Activated CD8-positive, alpha-beta T cell treated with anti-CD3 and anti-CD28 coated beads, Interleukin-2, amount 10 ng/mL, durations not matched to agents 7 days and 5 days (primary cell): ENCODE results near the gene KBTBD8. TPM values are rescaled to one million over a fixed set of nuclear protein-coding genes. Genes with fewer than 3 reads are reported as not detected.

Source experiments
- ATAC-seq: fragments of 150-1000 bp; cut with Tn5 transposase; one replicate; pipeline ENCODE4 v1.10.0; 2021; ENCODE audit warnings: moderate library complexity
- CTCF ChIA-PET: fragments of 350-600 bp; sonication (Branson Sonifier 250); formaldehyde crosslinking; loops from one replicate; lab custom pipeline; 2021; ENCODE audit warnings: antibody characterized with exemption; lab: Charles Lee
- POLR2A ChIA-PET: fragments of 350-600 bp; sonication (Branson Sonifier 250); formaldehyde crosslinking; loops from one replicate; lab custom pipeline; 2021; ENCODE audit warnings: antibody characterized with exemption; lab: Charles Lee
- DNase-seq: peaks from one replicate; pipeline ENCODE4 v3.0.0-alpha.2; 2020
- H3K27ac Mint-ChIP-seq: one replicate; pipeline ENCODE4 v1.8.0; 2021; ENCODE audit warnings: mild to moderate bottlenecking, mixed read lengths
- H3K27me3 Mint-ChIP-seq: one replicate; pipeline ENCODE4 v1.8.0; 2021; ENCODE audit warnings: low read depth, mixed read lengths
- H3K36me3 Mint-ChIP-seq: one replicate; pipeline ENCODE4 v1.8.0; 2021; ENCODE audit warnings: low read depth, mixed read lengths
- H3K4me1 Mint-ChIP-seq: one replicate; pipeline ENCODE4 v1.8.0; 2021; ENCODE audit warnings: low read depth, mixed read lengths
- H3K4me3 Mint-ChIP-seq: one replicate; pipeline ENCODE4 v1.8.0; 2021; ENCODE audit warnings: mild to moderate bottlenecking, mixed read lengths
- H3K9me3 Mint-ChIP-seq: one replicate; pipeline ENCODE4 v1.8.0; 2022; ENCODE audit warnings: mixed read lengths; ENCODE audit not compliant: insufficient read depth
- total RNA-seq, 2 experiments: library from RNA; stranded (reverse); gene quantifications; one replicate each; pipeline ENCODE4 v1.2.3, GENCODE V29; 2021

KBTBD8 gene
- total RNA-seq, 2 experiments from 2014 or later, result 10.8 to 12.9 TPM

DNA sequence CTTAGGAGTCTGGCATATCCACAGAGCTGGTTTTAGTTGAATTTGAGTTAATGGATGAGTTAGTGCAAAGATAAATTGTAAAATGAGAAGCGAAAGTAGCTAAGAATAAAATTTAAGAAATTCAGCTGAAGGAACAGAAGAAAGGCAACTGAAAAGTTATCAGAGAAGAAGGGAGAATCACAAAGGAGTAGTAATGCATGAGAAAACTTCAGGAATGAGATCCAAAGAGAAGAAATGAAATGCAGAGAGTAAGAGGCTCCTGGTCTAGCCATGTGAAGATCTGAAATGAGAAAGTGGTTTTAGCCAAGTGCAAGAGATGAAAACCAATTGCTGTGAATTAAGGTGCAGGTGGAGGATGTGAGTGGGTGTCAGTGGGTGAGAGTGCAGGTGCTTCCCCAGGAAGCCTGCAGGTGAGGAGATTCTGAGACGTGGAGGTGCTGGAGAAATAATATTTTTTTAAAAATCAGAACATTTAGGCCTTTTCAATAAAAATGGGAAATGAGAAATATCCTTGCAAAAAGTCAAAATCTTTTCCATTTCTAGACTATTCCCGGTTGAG is 18.5 kb downstream of the KBTBD8 start:
- H3K36me3 Mint-ChIP-seq, result peaks cover 6% of the 10 kb centered on the region
- DNase-seq (no peak), ATAC-seq (no peak)
- no peak overlapping the region for H3K4me3 Mint-ChIP-seq
- H3K27me3 Mint-ChIP-seq, result peaks cover 4% of the 10 kb centered on the region
- no peaks in the 10 kb centered on the region for H3K9me3 Mint-ChIP-seq
- no peak overlapping the region for H3K27ac Mint-ChIP-seq
- ChIA-PET CTCF (no interaction called here), POLR2A (no interaction called here)
- H3K4me1 Mint-ChIP-seq, result peaks cover 11% of the 10 kb centered on the region

DNA sequence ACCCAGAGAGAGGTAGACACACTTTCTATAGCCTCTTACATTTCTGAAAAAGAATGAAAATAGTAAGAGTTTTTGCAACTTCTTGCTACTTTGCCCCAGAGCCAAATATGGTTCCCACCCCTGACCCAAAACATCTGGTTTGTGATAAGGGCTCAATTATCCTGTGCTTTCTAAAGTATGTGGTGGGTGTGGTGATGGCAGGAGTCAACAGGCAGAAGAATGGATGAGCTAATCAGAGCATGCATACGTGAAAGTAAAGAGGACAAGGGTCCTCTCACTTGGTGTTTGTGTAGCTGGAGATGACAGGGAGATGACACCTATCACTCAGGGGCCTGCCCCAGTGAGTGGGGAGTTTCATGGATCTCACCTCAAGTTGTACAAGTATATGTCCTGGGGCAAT is 19.1 kb downstream of the KBTBD8 start:
- peaks cover under 1% of the 10 kb centered on the region for H3K36me3 Mint-ChIP-seq
- ChIA-PET POLR2A (no interaction called here), CTCF (no interaction called here)
- H3K4me1 Mint-ChIP-seq, result peaks cover 11% of the 10 kb centered on the region
- no peaks in the 10 kb centered on the region for H3K9me3 Mint-ChIP-seq
- DNase-seq (no peak), ATAC-seq (no peak)
- no peak overlapping the region for H3K27ac Mint-ChIP-seq
- H3K27me3 Mint-ChIP-seq, result peaks cover 4% of the 10 kb centered on the region
- H3K4me3 Mint-ChIP-seq, result no peak overlapping the region

DNA sequence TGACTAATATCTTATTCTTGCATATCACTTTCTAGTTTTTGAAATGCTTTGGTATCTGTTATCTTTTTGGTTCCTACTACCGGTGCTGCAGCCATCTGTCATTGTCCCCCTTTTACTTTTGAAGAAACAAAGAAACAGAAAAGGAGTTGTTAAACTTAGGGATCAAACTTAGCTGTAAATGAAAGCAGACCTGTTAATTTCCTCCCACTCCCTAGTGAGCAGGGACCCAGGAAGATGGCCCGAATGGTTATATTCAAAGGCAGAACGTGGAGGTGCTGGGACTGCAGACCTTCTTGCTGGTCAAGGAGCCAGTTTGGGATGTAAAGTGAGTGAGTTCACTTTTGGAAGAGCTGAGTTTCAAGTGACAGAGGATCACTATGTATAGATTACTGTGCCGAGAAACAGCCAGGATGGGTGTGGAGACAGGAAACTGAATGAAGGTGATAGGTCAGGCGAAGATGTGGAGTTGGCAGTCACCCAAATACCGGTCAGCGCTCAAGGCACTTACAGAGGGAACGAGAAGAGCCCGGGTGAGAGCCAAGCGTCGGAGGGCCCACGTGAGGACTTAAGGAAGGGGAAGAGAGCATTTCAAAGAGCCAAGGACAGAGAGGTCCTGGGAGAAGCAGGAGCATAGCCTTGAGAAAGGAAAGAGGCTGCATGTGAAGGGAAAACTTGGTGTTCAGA is 20.1 kb downstream of the KBTBD8 start:
- no peak overlapping the region for H3K27ac Mint-ChIP-seq
- no peak overlapping the region for H3K4me3 Mint-ChIP-seq
- peaks cover 11% of the 10 kb centered on the region for H3K4me1 Mint-ChIP-seq
- DNase-seq (no peak), ATAC-seq (no peak)
- ChIA-PET POLR2A (interaction anchor here (0.6 kb wide), 1 partner anchor 710 kb away, joined by 3 read pairs; no protein-coding TSS in a partner anchor), CTCF (no interaction called here)
- peaks cover 8% of the 10 kb centered on the region for H3K27me3 Mint-ChIP-seq
- H3K9me3 Mint-ChIP-seq, result no peaks in the 10 kb centered on the region
- no peaks in the 10 kb centered on the region for H3K36me3 Mint-ChIP-seq

DNA sequence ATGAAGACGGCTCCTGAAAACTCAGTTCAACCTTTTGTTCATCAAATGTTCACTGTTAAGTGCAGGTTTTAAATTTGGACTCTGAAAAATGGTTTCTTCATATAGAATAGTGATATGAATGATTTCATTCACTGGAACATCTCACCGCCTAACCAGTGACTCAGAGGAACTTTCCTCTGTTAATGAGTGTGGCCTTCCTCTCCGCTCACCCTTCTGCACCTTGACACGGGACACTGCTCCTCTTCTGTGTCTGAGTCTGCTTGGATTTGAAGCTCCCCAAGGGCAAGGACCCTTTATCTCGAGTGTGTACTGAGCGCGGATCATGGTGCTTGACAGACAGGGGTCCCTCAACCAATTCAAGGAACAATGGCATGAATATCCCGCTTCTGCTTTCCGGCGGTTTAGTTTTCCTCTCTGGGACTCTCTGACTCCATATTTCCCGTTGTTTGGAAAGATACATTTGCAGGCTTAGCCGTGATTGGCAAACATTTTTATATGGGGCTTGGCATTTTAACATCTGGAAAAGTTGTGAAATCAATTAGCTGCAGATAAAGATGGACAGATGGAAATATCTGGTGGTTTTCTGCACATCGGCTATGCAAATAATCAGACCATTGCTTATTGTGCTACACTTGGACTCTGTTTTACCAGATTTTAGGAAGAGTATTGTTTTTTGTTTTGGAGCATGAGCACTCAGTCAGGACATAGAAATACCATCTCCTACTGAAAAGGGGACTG is 20.9 kb downstream of the KBTBD8 start:
- H3K27me3 Mint-ChIP-seq, result peaks cover 8% of the 10 kb centered on the region
- POLR2A ChIA-PET, result no interaction called here
- H3K4me1 Mint-ChIP-seq, result peaks cover 11% of the 10 kb centered on the region
- CTCF ChIA-PET, result no interaction called here
- no peaks in the 10 kb centered on the region for H3K36me3 Mint-ChIP-seq
- no peak overlapping the region for H3K27ac Mint-ChIP-seq
- H3K4me3 Mint-ChIP-seq, result no peak overlapping the region
- no peak for ATAC-seq
- no peak for DNase-seq
- no peaks in the 10 kb centered on the region for H3K9me3 Mint-ChIP-seq

DNA sequence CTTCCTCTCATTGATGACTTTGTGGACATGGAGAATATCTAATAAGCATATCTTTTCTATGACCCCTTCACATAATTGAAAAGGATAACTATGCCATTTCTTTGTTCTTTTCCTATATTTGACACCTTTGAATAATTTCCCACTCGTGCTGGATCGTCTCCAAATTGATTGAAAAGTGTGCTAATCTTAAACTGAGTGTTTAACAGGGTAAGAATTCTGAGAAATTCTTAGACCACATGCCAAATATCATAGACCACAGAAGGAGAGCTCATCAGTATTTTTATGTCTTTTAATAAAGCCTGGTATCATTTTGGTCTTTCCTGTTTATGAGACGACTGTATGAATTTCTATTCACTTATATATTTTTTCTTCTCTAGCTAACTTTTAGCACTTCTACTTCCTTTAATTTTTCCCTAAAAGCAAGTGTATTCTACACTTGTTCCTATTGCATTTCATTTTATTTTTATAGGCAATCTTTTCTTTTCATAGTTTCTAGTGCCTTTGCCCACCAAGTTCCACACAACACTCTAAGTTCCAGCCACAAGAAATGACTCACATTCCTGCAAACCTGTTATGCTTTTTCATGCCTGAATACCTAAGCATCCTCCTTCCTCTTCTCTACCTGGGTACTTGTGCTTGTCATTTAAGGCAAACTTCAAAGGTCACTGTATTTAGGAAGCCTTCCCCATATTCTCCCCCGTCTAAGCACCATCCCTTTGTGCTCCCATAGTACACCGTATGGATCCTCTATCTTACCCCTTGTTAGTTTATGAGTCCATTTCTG is 30.1 kb downstream of the KBTBD8 start:
- Mint-ChIP-seq H3K4me3 (no peak overlapping the region), H3K27me3 (peaks cover 3% of the 10 kb centered on the region), H3K9me3 (no peaks in the 10 kb centered on the region), H3K4me1 (peaks cover 8% of the 10 kb centered on the region), H3K27ac (no peak overlapping the region), H3K36me3 (no peaks in the 10 kb centered on the region)
- ChIA-PET CTCF (interaction anchor here (1.0 kb wide), 1 partner anchor 19 kb away, joined by 3 read pairs; no protein-coding TSS in a partner anchor), POLR2A (no interaction called here)
- ATAC-seq (no peak), DNase-seq (no peak)

DNA sequence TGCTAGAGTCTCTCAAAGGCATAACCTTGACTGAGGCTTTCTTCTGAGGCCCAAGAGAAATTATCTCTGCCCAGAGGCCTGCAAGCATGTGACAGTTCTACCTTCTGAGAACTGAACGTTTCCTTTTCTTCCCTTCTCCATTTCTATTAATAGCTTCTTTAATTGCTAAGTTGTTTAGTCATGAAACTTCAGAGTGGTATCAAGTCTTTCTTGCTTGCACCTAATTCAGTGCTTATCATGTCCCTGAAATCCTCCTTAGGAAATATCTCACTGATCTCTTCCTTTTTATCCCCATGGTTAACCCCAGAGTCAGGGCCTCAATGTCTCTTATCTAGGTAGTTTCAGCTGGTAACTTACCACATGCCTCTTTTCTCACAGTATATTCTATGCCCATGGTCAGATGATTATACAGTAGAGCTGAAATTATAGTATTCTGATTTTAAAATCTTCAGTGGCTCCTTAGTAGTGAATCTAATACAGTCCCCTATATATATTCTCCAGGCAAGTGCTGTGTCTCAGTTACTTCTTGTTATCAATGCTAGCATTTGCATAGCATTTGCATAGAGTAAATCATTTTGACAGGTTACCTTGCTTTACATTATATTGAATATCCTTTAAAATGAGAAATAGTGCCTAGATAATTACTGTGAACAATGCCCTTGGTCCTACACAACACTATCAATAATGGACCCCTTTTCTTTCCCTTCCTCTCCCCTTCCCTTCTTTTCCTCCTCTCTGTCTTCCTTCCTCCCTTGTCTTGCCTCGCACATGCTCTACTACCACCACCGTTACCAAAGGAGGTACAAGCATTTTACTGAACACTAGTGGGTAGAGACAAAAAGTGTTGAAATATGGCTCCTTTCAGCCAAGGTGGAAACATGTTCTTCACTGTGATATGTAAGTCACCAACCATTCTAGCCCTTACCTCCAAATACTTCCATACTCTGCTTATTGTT is 33.0 kb downstream of the KBTBD8 start:
- no peaks in the 10 kb centered on the region for H3K9me3 Mint-ChIP-seq
- POLR2A ChIA-PET, result interaction anchor here (0.6 kb wide), 1 partner anchor 621 kb away, joined by 3 read pairs; no protein-coding TSS in a partner anchor
- DNase-seq (no peak), ATAC-seq (no peak)
- H3K27ac Mint-ChIP-seq, result no peak overlapping the region
- no peaks in the 10 kb centered on the region for H3K36me3 Mint-ChIP-seq
- H3K4me3 Mint-ChIP-seq, result no peak overlapping the region
- peaks cover 8% of the 10 kb centered on the region for H3K4me1 Mint-ChIP-seq
- CTCF ChIA-PET, result interaction anchor here (1.0 kb wide), 1 partner anchor 59 kb away, joined by 6 read pairs; no protein-coding TSS in a partner anchor
- peaks cover 5% of the 10 kb centered on the region for H3K27me3 Mint-ChIP-seq

DNA sequence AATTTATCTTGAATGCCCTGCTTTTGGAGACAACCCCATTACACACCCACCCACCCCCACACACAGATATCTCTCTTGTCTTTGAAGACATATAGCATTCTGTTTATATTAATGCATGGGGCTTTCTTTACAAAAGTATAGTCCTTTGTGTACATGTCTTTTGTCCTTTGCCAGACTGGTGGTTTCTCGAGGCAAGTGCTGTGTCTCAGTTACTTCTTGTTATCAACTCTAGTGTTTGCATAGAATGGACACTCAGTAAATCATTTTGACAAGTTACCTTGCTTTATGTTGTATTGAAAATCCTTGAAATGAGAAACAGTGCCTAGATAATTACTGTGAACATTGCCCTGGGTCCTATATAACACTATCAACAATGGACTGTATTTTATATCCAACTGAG is 33.9 kb downstream of the KBTBD8 start:
- DNase-seq (no peak), ATAC-seq (no peak)
- Mint-ChIP-seq H3K4me3 (no peak overlapping the region), H3K27me3 (peaks cover 5% of the 10 kb centered on the region), H3K36me3 (no peaks in the 10 kb centered on the region), H3K9me3 (no peaks in the 10 kb centered on the region), H3K27ac (no peak overlapping the region), H3K4me1 (peaks cover 8% of the 10 kb centered on the region)
- CTCF ChIA-PET, result no interaction called here
- POLR2A ChIA-PET, result no interaction called here

DNA sequence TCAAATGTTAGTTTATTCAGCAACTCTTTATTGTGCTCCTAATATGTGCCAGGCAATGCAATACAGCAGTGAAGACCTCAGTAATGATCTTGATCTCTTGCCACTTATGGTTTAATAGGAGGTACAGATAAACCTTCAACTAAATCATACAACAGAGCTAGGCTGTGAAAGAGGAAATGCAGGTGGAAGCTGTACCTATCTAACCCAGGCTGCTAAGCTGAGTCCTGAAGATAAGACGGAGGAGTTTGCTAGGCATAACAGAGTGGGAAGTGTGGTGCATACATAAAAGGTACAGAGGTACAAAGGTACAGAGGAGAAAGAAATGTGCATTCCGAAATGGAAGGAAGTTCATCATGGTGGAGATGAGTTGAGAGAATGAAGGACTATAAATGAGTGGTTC is 35.0 kb downstream of the KBTBD8 start:
- Mint-ChIP-seq H3K4me1 (peaks cover 6% of the 10 kb centered on the region), H3K27me3 (peaks cover 5% of the 10 kb centered on the region), H3K4me3 (no peak overlapping the region), H3K36me3 (no peaks in the 10 kb centered on the region), H3K9me3 (no peaks in the 10 kb centered on the region), H3K27ac (no peak overlapping the region)
- POLR2A ChIA-PET, result no interaction called here
- CTCF ChIA-PET, result no interaction called here
- ATAC-seq, result no peak
- no peak for DNase-seq

DNA sequence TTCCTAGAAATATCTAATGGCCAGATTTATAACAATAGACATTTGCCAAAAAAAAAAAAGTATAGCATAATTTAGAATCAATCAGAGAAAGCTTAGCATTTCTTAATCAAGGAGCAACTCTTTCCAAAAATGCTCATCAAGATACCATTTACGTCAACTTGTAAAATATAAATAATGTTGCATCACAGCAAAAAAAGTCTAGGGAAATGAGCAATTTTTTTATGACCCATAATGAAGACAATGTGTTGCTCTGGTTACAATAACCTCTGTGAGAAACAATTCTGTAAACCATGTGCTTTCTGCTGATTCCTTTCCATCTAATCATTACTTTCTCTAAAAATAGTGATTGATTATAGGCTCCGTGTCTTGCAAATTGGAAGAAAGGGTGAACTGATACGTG is 36.3 kb downstream of the KBTBD8 start:
- H3K4me3 Mint-ChIP-seq, result no peak overlapping the region
- peaks cover 5% of the 10 kb centered on the region for H3K27me3 Mint-ChIP-seq
- H3K36me3 Mint-ChIP-seq, result no peaks in the 10 kb centered on the region
- no peak overlapping the region for H3K27ac Mint-ChIP-seq
- DNase-seq, result no peak
- ATAC-seq, result no peak
- POLR2A ChIA-PET, result no interaction called here
- H3K9me3 Mint-ChIP-seq, result no peaks in the 10 kb centered on the region
- H3K4me1 Mint-ChIP-seq, result no peaks in the 10 kb centered on the region
- CTCF ChIA-PET, result no interaction called here

DNA sequence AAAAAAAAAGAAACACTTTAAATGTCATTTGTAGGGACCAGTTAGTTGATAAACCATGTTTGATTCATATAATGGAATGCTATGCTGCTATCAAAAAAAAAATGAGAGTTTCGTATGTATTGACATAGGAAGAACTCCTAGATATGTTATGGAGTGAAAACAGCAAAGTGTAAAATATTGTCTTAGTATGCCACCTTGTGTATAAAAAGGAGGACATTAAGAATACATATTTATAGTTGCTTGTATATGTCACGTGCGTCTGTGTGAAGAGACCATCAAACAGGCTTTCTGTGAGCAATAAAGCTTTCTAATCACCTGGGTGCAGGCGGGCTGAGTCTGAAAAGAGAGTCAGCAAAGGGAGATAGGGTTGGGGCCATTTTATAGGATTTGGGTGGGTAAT is 39.5 kb downstream of the KBTBD8 start:
- Mint-ChIP-seq H3K4me3 (no peak overlapping the region), H3K9me3 (no peaks in the 10 kb centered on the region), H3K27me3 (peaks cover 5% of the 10 kb centered on the region), H3K27ac (no peak overlapping the region), H3K36me3 (no peaks in the 10 kb centered on the region), H3K4me1 (no peaks in the 10 kb centered on the region)
- ATAC-seq (no peak), DNase-seq (no peak)
- ChIA-PET POLR2A (no interaction called here), CTCF (interaction anchor here (1.9 kb wide), 1 partner anchor 66 kb away, joined by 10 read pairs; no protein-coding TSS in a partner anchor)

DNA sequence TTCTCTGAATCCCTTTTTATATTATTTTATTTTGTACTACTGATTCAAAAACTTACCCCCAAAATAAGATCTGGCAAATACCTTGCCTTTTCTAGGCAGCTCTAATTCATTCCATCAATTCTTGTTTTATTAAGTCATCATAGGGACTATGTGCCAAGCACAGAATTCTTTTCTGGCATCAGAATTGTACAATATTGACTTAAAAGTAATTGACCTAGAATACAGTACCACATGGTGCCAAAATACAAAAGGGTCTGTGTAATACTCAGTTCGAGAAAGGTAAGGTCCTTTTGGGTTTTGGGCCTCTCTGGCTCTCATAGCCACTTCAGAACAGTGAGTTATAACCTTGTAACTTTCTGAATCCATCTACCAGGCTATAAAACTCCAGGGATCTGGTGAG is 46.2 kb downstream of the KBTBD8 start:
- Mint-ChIP-seq H3K4me1 (no peaks in the 10 kb centered on the region), H3K9me3 (no peaks in the 10 kb centered on the region), H3K4me3 (no peak overlapping the region), H3K27me3 (no peaks in the 10 kb centered on the region), H3K27ac (no peak overlapping the region), H3K36me3 (no peaks in the 10 kb centered on the region)
- no peak for DNase-seq
- POLR2A ChIA-PET, result no interaction called here
- no peak for ATAC-seq
- CTCF ChIA-PET, result interaction anchor here (1.7 kb wide), 1 partner anchor 72 kb away, joined by 5 read pairs; no protein-coding TSS in a partner anchor
